Stimulated activated CD4-positive, alpha-beta T cell treated with anti-CD3 and anti-CD28 coated beads, Interleukin-4, amount 100 ng/mL, for 24 hours (primary cell): ENCODE measurements around the gene MBD3L2.
"Not testable (repeated sequence)": the region's sequence is repeated elsewhere in the genome, so short reads cannot be mapped to it uniquely, and the experiment has no call there.

Experiments
- DNase-seq: peaks from one replicate; pipeline ENCODE4 v3.0.0-alpha.2; 2020

MBD3L2 gene

DNA sequence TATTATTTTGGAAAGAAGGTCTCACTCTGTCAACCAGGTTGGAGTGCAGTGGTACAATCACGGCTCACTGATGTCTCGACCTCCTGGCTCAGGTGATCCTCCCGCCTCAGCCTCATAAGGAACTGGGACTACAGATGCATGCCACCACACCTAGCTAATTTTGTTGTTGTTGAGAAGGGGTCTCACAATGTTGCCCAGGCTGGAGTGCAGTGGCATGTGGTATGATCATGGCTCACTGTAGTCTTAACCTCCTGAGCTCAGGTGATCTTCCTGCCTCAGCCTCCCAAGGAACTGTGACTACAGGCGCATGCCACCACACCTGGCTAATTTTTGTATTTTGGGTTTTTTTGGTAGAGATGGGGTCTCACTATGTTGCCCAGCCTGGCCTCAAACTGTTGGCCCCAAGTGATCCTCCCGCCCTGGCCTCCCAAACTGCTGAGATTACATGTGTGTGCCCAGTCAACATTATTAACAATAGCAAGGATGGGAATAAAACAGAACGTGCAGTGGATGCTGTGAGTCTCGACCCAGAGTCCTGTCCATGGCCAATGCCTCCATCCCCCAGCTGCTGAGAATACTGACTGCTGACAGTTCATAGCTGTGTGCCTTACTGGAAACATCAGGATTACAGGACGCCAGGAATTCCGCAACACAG lies 14.8 kb downstream of the MBD3L2 start:
- DNase-seq, result no peak

DNA sequence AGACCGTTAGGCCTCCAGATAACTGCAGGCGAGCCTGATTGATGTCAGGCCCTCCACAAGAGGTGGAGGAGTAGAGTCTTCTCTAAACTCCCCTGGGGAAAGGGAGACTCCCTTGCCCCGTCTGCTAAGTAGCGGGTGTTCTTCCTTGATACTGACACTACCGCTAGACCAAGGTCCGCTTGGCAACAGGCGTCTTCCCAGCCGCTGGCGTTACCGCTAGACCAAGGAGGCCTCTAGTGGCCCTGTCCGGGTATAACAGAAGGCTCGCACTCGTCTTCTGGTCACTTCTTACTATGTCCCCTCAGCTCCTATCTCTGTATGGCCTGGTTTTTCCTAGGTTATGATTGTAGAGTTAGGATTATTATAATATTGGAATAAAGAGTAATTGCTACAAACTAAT lies 18.0 kb downstream of the MBD3L2 start:
- not testable (repeated sequence) for DNase-seq

DNA sequence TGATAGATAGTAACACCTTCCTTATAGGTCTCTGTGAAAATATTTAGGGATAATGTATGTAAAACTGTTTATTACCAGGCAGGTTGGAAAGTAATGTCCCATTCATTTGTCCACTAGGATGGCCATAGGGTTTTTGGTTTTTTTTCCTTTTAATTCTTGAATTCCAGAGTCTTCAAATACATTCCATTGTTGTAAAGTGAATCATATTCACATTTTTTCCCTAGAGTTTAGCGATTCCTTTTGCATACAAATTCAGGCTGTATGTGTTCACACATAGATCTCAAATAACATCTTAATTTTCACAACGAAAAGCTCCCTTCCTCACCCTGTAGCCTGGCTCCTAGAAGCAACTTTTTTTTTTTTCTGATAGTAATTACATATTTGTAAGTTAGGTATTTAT lies 18.6 kb downstream of the MBD3L2 start:
- no peak for DNase-seq

DNA sequence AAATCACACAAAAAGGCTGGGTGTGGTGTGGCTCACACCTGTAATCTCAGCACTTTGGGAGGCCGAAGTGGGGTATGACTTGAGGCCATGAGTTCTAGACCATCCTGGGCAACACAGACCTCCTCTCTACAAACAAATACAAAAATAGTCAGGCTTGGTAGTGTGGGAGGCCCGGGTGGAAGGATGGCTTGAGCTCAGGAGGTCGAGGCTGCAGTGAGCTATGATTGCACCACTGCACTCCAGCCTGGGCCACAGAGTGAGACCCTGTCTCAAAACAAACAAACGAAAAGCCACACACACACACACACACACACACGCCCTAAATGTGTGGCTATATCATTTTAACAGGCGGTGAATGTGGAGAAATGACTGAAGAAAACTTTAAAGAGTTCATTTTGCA lies 19.5 kb downstream of the MBD3L2 start:
- DNase-seq, result no peak

DNA sequence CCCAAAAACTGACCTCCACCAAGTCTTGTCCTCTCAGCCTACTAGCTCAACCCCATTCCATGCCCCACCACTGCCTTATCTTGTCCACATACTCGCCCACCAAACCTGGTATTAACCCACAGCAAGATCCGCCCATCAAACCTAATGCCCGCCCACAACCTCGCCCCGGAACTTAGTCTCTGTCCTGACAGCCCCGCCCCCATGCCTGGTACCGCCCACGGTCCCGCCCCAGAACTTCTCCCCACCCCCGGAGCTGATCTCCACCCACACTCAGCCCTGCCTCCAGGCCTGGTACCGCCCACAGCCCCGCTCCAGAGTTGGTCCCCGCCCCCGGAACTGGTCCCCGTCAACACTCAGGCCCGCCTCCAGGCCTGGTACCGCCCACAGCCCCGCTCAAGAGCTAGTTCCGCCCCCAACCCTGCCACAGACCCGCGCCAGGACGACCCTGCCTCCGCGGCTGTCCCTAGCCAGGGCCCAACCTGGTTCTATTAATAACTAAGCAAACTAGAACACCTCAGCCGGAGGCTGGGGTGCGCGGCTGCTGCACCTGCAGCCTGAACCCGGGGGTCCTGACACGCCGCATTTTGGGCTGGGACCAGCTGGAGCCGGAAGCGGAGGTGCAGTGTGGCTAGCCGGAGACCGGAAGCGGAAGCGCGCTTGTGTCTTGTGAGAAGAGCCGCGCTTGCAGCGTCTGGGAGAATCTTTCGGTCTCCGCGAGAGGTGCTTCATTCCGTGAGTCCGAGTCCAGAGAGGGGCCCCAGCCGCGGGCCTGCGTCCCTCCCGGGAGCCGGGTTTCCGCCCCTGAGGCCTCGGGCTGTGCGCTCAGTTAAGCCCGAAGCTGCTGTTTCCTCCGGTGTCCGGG lies 20.2 kb downstream of the MBD3L2 start, which contains the start of gene ZNF557:
Gene ZNF557 (plus strand): TSS at position 662 of the 862 bp plus-strand sequence. CDS start 5,372 bp downstream, outside the sequence.
- peak; percentile 98 for DNase-seq

DNA sequence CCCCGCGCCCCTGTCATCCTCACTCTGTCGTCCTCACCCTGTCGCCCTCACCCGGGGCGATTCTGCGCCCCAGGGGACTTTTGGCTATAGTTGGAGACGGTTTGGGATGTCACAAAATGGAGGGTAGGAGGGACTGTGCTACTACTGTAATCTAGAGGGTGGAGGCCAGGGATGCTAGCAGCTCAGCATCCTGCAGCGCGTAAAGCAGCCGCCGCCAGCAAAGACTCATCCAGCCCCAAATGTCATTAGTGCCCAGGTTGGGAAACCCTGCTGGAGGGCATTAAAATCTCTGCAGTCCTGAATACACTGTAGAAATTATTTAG lies 20.7 kb downstream of the MBD3L2 start:
- DNase-seq, result no peak

- no peak for DNase-seq
Measured at GRCh38 chr19:7072541-7072940, 23.4 kb downstream of the MBD3L2 start.

- no peak for DNase-seq
Measured at GRCh38 chr19:7074705-7075282, 25.7 kb downstream of the MBD3L2 start.

DNA sequence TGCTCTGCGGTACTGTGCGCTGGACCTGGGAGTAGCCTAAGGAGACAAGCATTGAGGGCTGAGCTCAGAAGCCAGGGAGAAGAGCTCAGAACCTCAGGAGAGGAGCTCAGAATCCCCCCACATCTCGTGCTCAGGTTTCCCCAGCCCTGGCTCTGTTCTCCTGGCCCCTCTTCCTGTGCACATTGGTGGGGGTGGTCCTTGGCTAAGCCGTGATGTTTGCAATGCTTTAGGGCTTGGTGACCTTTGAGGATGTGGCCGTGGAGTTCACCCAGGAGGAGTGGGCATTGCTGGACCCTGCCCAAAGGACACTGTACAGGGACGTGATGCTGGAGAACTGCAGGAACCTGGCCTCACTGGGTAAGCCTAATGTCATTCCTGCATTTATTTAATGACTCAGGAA lies 27.0 kb downstream of the MBD3L2 start:
- no peak for DNase-seq

GRCh38 chr19:7078008-7078407 lies 28.9 kb downstream of the MBD3L2 start:
- no peak for DNase-seq

GRCh38 chr19:7083076-7083956 lies 34.2 kb downstream of the MBD3L2 start:
- DNase-seq, result no peak

GRCh38 chr19:7088999-7089398 lies 39.9 kb downstream of the MBD3L2 start:
- DNase-seq, result no peak

DNA sequence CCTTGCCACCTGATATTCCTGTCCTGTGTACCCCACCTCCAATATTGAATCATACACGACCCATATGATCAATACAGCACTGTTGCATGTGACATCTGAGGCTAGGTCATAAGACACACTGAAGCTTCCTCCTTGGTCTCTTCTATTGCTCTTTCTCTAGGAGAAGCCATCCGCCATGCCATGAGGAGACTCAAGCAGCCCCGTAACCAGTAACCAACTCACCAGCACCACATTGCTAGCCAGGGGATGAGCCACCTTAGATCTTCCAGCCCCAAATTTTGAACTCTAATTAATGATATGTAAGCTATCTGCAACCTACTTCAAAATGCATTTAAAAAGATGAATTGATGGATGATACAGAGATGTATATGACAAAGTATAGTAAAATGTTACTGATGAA lies 49.0 kb downstream of the MBD3L2 start:
- no peak for DNase-seq

GRCh38 chr19:7098701-7099596 lies 49.8 kb downstream of the MBD3L2 start:
- DNase-seq, result peak; percentile 89

- peak; percentile 76 for DNase-seq
Measured at GRCh38 chr19:7099597-7099921, 50.4 kb downstream of the MBD3L2 start.
